A549 treated with AZD9567 at 1 μM for 4 hours (cell line): ENCODE measurements around the gene PLCL1. TPM values are rescaled to one million over a fixed set of nuclear protein-coding genes. Genes with fewer than 3 reads are reported as not detected.

Source experiments
- total RNA-seq: library from RNA; stranded (reverse); fragments of 200-300 nt; extraction: Qiagen RNA extraction; gene quantifications from 5 replicates; pipeline ENCODE4 v1.2.3, GENCODE V29; 2022; ENCODE audit not compliant: insufficient read depth

The PLCL1 gene
- 0.02 TPM in 1 of 5 replicates, not detected in the others for total RNA-seq

GRCh38 chr2:197804049-197804757, at the start of gene PLCL1:
Gene PLCL1 (plus strand): TSS chr2:197804593.

DNA sequence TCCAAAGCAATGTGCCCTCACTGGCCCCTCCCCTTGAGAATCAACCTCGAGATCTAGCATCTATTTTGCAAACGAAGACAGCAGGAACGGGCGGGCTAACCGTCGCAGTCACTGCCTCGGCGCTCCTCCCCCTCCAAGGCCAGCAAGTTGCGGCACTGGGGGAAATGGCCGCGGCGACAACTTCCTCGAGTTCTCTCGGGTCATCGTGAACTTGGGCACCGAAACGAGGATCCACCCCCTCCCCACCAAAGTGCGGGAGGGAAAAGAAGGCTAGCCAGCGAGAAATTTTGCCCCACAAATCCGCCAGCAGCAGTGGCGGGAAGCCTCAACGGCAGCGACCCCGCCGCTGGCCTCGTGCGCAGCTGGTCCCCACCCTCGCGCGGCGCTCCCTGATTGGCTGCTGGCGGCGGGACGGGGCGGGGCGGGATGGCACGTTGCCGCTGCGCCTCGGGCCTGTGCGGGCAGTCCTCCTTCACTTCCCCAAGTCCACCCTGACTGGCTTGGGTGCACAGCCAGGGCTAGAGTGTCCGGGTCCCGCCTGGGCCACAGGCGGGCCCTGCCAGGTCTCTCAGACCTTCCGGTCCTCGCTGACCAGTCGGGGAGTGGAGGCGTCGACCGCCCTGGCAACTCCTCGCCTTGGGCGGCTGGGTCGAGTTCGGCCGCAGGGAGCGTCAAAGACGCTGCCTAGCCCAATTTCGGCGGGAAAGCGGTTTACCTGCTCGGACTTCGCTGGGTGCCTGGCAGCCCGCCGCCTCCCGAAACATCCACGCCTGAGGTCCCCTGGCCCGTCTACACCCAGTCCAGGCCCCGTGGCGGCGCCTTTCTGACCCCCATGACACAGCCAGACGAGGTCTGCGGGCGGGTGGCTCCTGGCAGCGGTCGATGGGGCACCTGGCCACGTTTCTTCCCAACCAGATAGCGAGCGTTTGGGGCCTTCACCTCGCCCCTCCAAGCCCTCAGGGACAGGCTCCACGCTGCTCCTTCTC, 19.1 kb upstream of the PLCL1 start, which contains the start of gene BOLL:
Gene BOLL, minus strand, starts transcription at position 364 of the 986 bp plus-strand sequence. CDS start 3,469 bp downstream, outside the sequence.

Other genes with a start within 250 kb of the PLCL1 start
- gene RFTN2, start 129.0 kb upstream of the PLCL1 start, total RNA-seq = 0.02 TPM in 1 of 5 replicates, not detected in the others
- gene MARS2, start 99.2 kb upstream of the PLCL1 start, total RNA-seq = 13.3 to 14.3 TPM (median 13.7 TPM) in 5 replicates
- not detected in 5 replicates for gene BOLL, start 19.3 kb upstream of the PLCL1 start, total RNA-seq